Measurements from ENCODE around the gene PI16.

- TF ChIP-seq CTCF (IDR thresholded peaks at IDR 0.05; ENCODE audit: poor library complexity, severe bottlenecking) (no peak), POLR2AphosphoS5 (IDR thresholded peaks at IDR 0.05) (no peak), EZH2 (IDR thresholded peaks at IDR 0.05; ENCODE audit: borderline replicate concordance, insufficient read depth, low read length, poor library complexity, severe bottlenecking) (no peak), TAF1 (IDR thresholded peaks at IDR 0.05; ENCODE audit: low read depth) (no peak), SMC3 (conservative IDR thresholded peaks at IDR 0.05; ENCODE audit: poor library complexity) (no peak), EP300 (conservative IDR thresholded peaks at IDR 0.05; ENCODE audit: poor library complexity, severe bottlenecking) (no peak), MXI1 (conservative IDR thresholded peaks at IDR 0.05; ENCODE audit: poor library complexity, severe bottlenecking) (no peak), REST (IDR thresholded peaks at IDR 0.05; ENCODE audit: borderline replicate concordance) (no peak)
These were observed 45.8 kb upstream of the PI16 start for GRCh38 chr6:36908747-36909146.

All from neural cell (in vitro differentiated cells).